ENCODE results near the gene HCFC1. TPM values are rescaled to one million over a fixed set of nuclear protein-coding genes. Genes with fewer than 3 reads are reported as not detected.

Gene HCFC1
- total and polyA plus RNA-seq, 2 experiments from 2014 or later, result 18.9 to 25.0 TPM

DNA sequence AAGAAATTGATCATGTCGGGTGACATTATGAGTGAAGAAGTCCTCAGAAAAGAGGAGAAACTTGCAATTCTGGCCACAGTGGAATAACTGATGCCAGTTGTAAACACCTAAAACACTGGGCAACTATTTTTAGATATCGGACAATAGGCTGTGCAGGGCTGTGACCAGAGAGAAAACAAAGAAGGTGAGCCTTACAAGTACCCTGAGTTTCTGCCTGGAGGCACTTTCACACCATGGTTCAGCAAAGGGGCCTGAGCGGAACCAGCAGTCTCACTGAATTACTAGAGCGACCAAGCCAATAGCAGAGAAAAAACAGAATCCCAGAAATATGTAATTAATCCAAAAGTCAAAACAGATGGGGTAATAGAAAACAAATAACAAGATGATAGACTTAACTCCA lies 36.9 kb upstream of the HCFC1 start:
- Histone ChIP-seq H3K27me3 (no peaks in the 10 kb centered on the region), H3K9me2 (replicated peaks; ENCODE audit: insufficient read depth) (no peaks in the 10 kb centered on the region)
- DNase-seq (ENCODE audit: low spot score), result no peak

DNA sequence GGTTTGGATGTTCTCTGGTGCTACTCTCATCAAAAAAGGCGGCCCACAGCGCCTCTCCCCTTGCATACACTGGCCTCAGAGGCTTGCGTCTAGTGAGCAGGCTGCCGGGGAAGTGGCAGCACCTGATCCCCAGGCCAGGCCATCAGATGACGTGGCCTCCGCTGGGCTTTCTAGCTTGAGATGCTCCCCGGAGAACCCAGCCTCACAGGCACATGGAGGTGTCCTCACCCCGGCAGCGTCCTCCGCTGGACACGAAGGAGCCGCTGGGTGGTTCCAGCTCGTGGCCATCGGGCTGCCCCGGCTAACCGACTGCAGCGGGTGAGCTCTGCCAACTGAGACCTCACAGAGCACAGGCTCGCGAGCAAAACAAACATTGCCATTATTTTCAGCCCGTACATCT lies 35.3 kb upstream of the HCFC1 start:
- Histone ChIP-seq H3K4me3 (no peak overlapping the region), H3K79me2 (no peaks in the 10 kb centered on the region), H3K27ac (no peak overlapping the region), H3K4me2 (no peak overlapping the region), H3K4me1 (ENCODE audit: insufficient read depth) (no peaks in the 10 kb centered on the region), H3K27me3 (no peaks in the 10 kb centered on the region), H2AFZ (no peak overlapping the region), H3K36me3 (replicated peaks; ENCODE audit: insufficient read depth, low read depth) (no peaks in the 10 kb centered on the region), H3K9me3 (ENCODE audit: low read depth) (no peaks in the 10 kb centered on the region), H4K20me1 (ENCODE audit: insufficient read depth, poor library complexity, severe bottlenecking) (no peaks in the 10 kb centered on the region), H3K9me2 (replicated peaks; ENCODE audit: insufficient read depth) (no peaks in the 10 kb centered on the region)
- 92% methylated on average over 20 of the region's 20 CpGs for WGBS (ENCODE audit: low lambda C conversion rate, missing lambda C conversion rate)
- TF ChIP-seq EZH2phosphoT487 (IDR thresholded peaks at IDR 0.05; ENCODE audit: low read depth, severe bottlenecking, unreplicated experiment), result no peak
- TF ChIP-seq, protein P1, sequence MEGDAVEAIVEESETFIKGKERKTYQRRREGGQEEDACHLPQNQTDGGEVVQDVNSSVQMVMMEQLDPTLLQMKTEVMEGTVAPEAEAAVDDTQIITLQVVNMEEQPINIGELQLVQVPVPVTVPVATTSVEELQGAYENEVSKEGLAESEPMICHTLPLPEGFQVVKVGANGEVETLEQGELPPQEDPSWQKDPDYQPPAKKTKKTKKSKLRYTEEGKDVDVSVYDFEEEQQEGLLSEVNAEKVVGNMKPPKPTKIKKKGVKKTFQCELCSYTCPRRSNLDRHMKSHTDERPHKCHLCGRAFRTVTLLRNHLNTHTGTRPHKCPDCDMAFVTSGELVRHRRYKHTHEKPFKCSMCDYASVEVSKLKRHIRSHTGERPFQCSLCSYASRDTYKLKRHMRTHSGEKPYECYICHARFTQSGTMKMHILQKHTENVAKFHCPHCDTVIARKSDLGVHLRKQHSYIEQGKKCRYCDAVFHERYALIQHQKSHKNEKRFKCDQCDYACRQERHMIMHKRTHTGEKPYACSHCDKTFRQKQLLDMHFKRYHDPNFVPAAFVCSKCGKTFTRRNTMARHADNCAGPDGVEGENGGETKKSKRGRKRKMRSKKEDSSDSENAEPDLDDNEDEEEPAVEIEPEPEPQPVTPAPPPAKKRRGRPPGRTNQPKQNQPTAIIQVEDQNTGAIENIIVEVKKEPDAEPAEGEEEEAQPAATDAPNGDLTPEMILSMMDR (IDR thresholded peaks at IDR 0.05; ENCODE audit: poor library complexity), result no peak
- TF ChIP-seq EZH2 (IDR thresholded peaks at IDR 0.05; ENCODE audit: borderline replicate concordance), result no peak
- no peak for DNase-seq (ENCODE audit: low spot score)

More for the DNA sequence above, 36.9 kb upstream of the HCFC1 start:
- Histone ChIP-seq H3K36me3 (replicated peaks; ENCODE audit: insufficient read depth, low read depth) (no peaks in the 10 kb centered on the region), H3K4me2 (no peak overlapping the region), H3K27ac (no peak overlapping the region), H4K20me1 (ENCODE audit: insufficient read depth, poor library complexity, severe bottlenecking) (no peaks in the 10 kb centered on the region), H2AFZ (no peak overlapping the region), H3K9me3 (ENCODE audit: low read depth) (no peaks in the 10 kb centered on the region), H3K79me2 (no peaks in the 10 kb centered on the region), H3K4me1 (ENCODE audit: insufficient read depth) (no peaks in the 10 kb centered on the region), H3K4me3 (no peak overlapping the region)
- 61% methylated on average over 4 of the region's 4 CpGs for WGBS (ENCODE audit: low lambda C conversion rate, missing lambda C conversion rate)
- TF ChIP-seq EZH2phosphoT487 (IDR thresholded peaks at IDR 0.05; ENCODE audit: low read depth, severe bottlenecking, unreplicated experiment) (no peak), EZH2 (IDR thresholded peaks at IDR 0.05; ENCODE audit: borderline replicate concordance) (no peak)
- TF ChIP-seq, protein P1 (IDR thresholded peaks at IDR 0.05; ENCODE audit: poor library complexity), result no peak

DNA sequence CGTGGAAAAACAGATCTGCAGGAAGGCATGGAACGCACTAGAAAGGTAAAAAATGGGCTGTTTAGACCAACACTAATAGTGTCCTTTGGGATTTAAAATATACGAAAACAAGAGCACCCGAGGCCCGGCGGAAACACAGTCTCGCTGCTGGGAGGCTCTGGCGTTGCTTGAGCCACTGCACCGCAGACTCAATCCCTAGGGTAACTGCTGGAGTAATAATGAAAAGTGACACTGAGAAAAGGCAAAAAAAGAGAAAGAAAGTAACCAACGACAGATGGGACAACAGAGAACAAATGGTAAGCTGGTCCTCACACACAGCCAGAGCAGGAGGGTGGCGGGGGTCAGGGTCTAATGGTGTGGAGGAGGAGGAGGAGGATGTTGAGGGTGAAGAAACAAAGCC lies 32.7 kb upstream of the HCFC1 start:
- H3K27me3 ChIP-seq, result no peaks in the 10 kb centered on the region
- H3K4me1 ChIP-seq (ENCODE audit: insufficient read depth), result no peaks in the 10 kb centered on the region
- H3K27ac ChIP-seq, result no peak overlapping the region
- no peak overlapping the region for H2AFZ ChIP-seq
- DNase-seq (ENCODE audit: low spot score), result no peak
- no peak overlapping the region for H3K4me2 ChIP-seq
- no peaks in the 10 kb centered on the region for H4K20me1 ChIP-seq (ENCODE audit: insufficient read depth, poor library complexity, severe bottlenecking)
- WGBS (ENCODE audit: low lambda C conversion rate, missing lambda C conversion rate), result 83% methylated on average over 11 of the region's 11 CpGs
- H3K36me3 ChIP-seq (replicated peaks; ENCODE audit: insufficient read depth, low read depth), result no peaks in the 10 kb centered on the region
- TF ChIP-seq EZH2 (IDR thresholded peaks at IDR 0.05; ENCODE audit: borderline replicate concordance) (no peak), EZH2phosphoT487 (IDR thresholded peaks at IDR 0.05; ENCODE audit: low read depth, severe bottlenecking, unreplicated experiment) (no peak)
- TF ChIP-seq, protein P1 (IDR thresholded peaks at IDR 0.05; ENCODE audit: poor library complexity), result no peak
- H3K4me3 ChIP-seq, result no peak overlapping the region
- H3K9me3 ChIP-seq (ENCODE audit: low read depth), result no peaks in the 10 kb centered on the region
- H3K9me2 ChIP-seq (replicated peaks; ENCODE audit: insufficient read depth), result no peaks in the 10 kb centered on the region
- H3K79me2 ChIP-seq, result no peaks in the 10 kb centered on the region

Measured in hepatocyte (in vitro differentiated cells).